H9 (cell line): ENCODE results near the gene ADAT3. TPM values are rescaled to one million over a fixed set of nuclear protein-coding genes. Genes with fewer than 3 reads are reported as not detected.
A peak's percentile ranks its signal among the peaks of the same experiment; 100 is the strongest.

ENCODE experiments used
- DNase-seq: peaks from one replicate; pipeline ENCODE4 v3.0.0-alpha.2; 2017
- H2AFZ ChIP-seq: one replicate; pipeline ENCODE4 v1.6.1; 2013; ENCODE audit warnings: mild to moderate bottlenecking, low read length, control low read depth, moderate library complexity
- H2AK5ac ChIP-seq: 2 replicates; pipeline ENCODE4 v1.6.1; 2013; ENCODE audit warnings: low read length, control low read depth, mixed read lengths; ENCODE audit not compliant: insufficient read length
- H2BK120ac ChIP-seq: one replicate; pipeline ENCODE4 v1.6.1; 2013; ENCODE audit warnings: low read depth, mild to moderate bottlenecking, low read length, control low read depth, inconsistent platforms; ENCODE audit not compliant: poor library complexity, severe bottlenecking
- H2BK12ac ChIP-seq: 2 replicates; pipeline ENCODE4 v1.6.1; 2013; ENCODE audit warnings: low read length, control low read depth, mixed read lengths, low read depth; ENCODE audit not compliant: insufficient read length
- H2BK15ac ChIP-seq: 2 replicates; pipeline ENCODE4 v1.6.1; 2013; ENCODE audit warnings: low read depth, low read length, control low read depth
- H2BK20ac ChIP-seq: one replicate; pipeline ENCODE4 v1.6.1; 2013; ENCODE audit warnings: low read depth, mild to moderate bottlenecking, low read length, control low read depth, inconsistent platforms; ENCODE audit not compliant: poor library complexity, severe bottlenecking
- H2BK5ac ChIP-seq: 2 replicates; pipeline ENCODE4 v1.6.1; 2013; ENCODE audit warnings: low read length, control low read depth, mixed read lengths; ENCODE audit not compliant: insufficient read length
- H3K14ac ChIP-seq: 2 replicates; pipeline ENCODE4 v1.6.1; 2013; ENCODE audit warnings: low read length, control low read depth; ENCODE audit not compliant: insufficient read depth
- H3K18ac ChIP-seq: 2 replicates; pipeline ENCODE4 v1.6.1; 2013; ENCODE audit warnings: low read depth, mild to moderate bottlenecking, mixed read lengths, low read length, control low read depth; ENCODE audit not compliant: insufficient read length
- H3K23ac ChIP-seq: 2 replicates; pipeline ENCODE4 v1.6.1; 2013; ENCODE audit warnings: low read length, control low read depth, mixed read lengths, low read depth; ENCODE audit not compliant: insufficient read length
- H3K23me2 ChIP-seq: 2 replicates; pipeline ENCODE4 v1.6.1; 2013; ENCODE audit warnings: low read depth, mild to moderate bottlenecking, mixed read lengths, low read length, control low read depth; ENCODE audit not compliant: insufficient read length, poor library complexity, severe bottlenecking
- H3K27ac ChIP-seq: 2 replicates; pipeline ENCODE4 v1.5.1; 2013; ENCODE audit warnings: low read length, control low read depth, mixed read lengths, low read depth; ENCODE audit not compliant: insufficient read length
- H3K27me3 ChIP-seq: 2 replicates; pipeline ENCODE4 v1.6.1; 2013; ENCODE audit warnings: low read length, control low read depth, inconsistent platforms; ENCODE audit not compliant: insufficient read depth
- H3K4ac ChIP-seq: 2 replicates; pipeline ENCODE4 v1.6.1; 2013; ENCODE audit warnings: low read depth, mild to moderate bottlenecking, control low read depth, inconsistent platforms, low read length, moderate library complexity
- H3K4me1 ChIP-seq: 2 replicates; pipeline ENCODE4 v1.6.1; 2013; ENCODE audit warnings: low read length, control low read depth, inconsistent platforms; ENCODE audit not compliant: insufficient read depth
- H3K4me2 ChIP-seq: 2 replicates; pipeline ENCODE4 v1.6.1; 2013; ENCODE audit warnings: low read length, control low read depth, mixed read lengths; ENCODE audit not compliant: insufficient read length, insufficient read depth
- H3K56ac ChIP-seq: 2 replicates; pipeline ENCODE4 v1.6.1; 2013; ENCODE audit warnings: low read depth, mild to moderate bottlenecking, mixed read lengths, low read length, control low read depth; ENCODE audit not compliant: insufficient read length
- H3K79me1 ChIP-seq: 2 replicates; pipeline ENCODE4 v1.6.1; 2013; ENCODE audit warnings: low read depth, mild to moderate bottlenecking, moderate library complexity, low read length, control low read depth, inconsistent platforms; ENCODE audit not compliant: insufficient read depth, poor library complexity, severe bottlenecking
- H3K79me2 ChIP-seq: 2 replicates; pipeline ENCODE4 v1.6.1; 2013; ENCODE audit warnings: low read length, control low read depth, inconsistent platforms; ENCODE audit not compliant: insufficient read depth
- H3K9ac ChIP-seq: 2 replicates; pipeline ENCODE4 v1.6.1; 2013; ENCODE audit warnings: low read length, control low read depth, mixed read lengths; ENCODE audit not compliant: insufficient read length; ENCODE audit errors: extremely low read depth
- H3K9me3 ChIP-seq: one replicate; pipeline ENCODE4 v1.6.1; 2013; ENCODE audit warnings: low read depth, low read length, inconsistent platforms; ENCODE audit not compliant: control insufficient read depth
- H3T11ph ChIP-seq: one replicate; pipeline ENCODE4 v1.6.1; 2013; ENCODE audit warnings: mild to moderate bottlenecking, low read length, control low read depth, inconsistent platforms
- H4K20me1 ChIP-seq: one replicate; pipeline ENCODE4 v1.6.1; 2013; ENCODE audit not compliant: control insufficient read depth, insufficient read length, insufficient read depth
- H4K5ac ChIP-seq: 2 replicates; pipeline ENCODE4 v1.6.1; 2013; ENCODE audit warnings: low read depth, mild to moderate bottlenecking, mixed read lengths, low read length, control low read depth; ENCODE audit not compliant: insufficient read length
- H4K8ac ChIP-seq: replicated peaks from 2 replicates; pipeline ENCODE4 v1.6.1; 2013; ENCODE audit warnings: low read length, control low read depth, mixed read lengths, low read depth; ENCODE audit not compliant: insufficient read length
- H4K91ac ChIP-seq: 2 replicates; pipeline ENCODE4 v1.6.1; 2013; ENCODE audit warnings: low read depth, mild to moderate bottlenecking, moderate library complexity, mixed read lengths, low read length, control low read depth; ENCODE audit not compliant: insufficient read length
- H3K27ac Mint-ChIP-seq, 3 experiments: 2 replicates in 2 of 3; 3 replicates in 1 of 3; pipeline ENCODE4 v1.8.0; 2020 to 2021; ENCODE audit warnings: mixed read lengths in 3 of 3, mild to moderate bottlenecking in 1 of 3, moderate library complexity in 1 of 3
- H3K27me3 Mint-ChIP-seq: 2 replicates; pipeline ENCODE4 v1.8.0; 2021; ENCODE audit warnings: low read depth, mild to moderate bottlenecking, moderate library complexity, mixed read lengths
- H3K36me3 Mint-ChIP-seq, 3 experiments: 2 replicates in 2 of 3; 3 replicates in 1 of 3; pipeline ENCODE4 v1.8.0; 2020 to 2021; ENCODE audit warnings: low read depth in 3 of 3, mixed read lengths in 3 of 3; ENCODE audit not compliant: insufficient read depth in 1 of 3
- H3K4me1 Mint-ChIP-seq, 2 experiments: 2 replicates each; pipeline ENCODE4 v1.8.0; 2020; ENCODE audit warnings: mixed read lengths in 2 of 2
- H3K4me3 Mint-ChIP-seq, 2 experiments: 2 replicates in 1 of 2; 3 replicates in 1 of 2; pipeline ENCODE4 v1.8.0; 2020 to 2021; ENCODE audit warnings: mild to moderate bottlenecking in 2 of 2, mixed read lengths in 2 of 2, moderate library complexity in 1 of 2
- H3K9me3 Mint-ChIP-seq, 2 experiments: 2 replicates in 1 of 2; 3 replicates in 1 of 2; pipeline ENCODE4 v1.8.0; 2020; ENCODE audit warnings: mild to moderate bottlenecking in 2 of 2, mixed read lengths in 2 of 2, moderate library complexity in 1 of 2
- CTCF ChIP-seq: fragments of 200-600 bp; sonication (generic); conservative IDR thresholded peaks from 3 replicates; pipeline ENCODE4 v1.8.0; 2021; ENCODE audit warnings: antibody characterized with exemption, mild to moderate bottlenecking
- whole genome bisulfite sequencing: extraction: QIAGEN DNeasy Blood & Tissue Kit; methylation state at CpG from one replicate; pipeline ENCODE4 v1.1.7; 2013; ENCODE audit warnings: missing lambda C conversion rate, low lambda C conversion rate, mixed read lengths; ENCODE audit not compliant: insufficient read length; ENCODE audit errors: extremely low coverage; 5-methylcytosine and 5-hydroxymethylcytosine counted together
- total RNA-seq: library from RNA; stranded (reverse); gene quantifications from 2 replicates; pipeline ENCODE4 v1.2.1, GENCODE V29; 2021

ADAT3 gene
- total RNA-seq, 1 experiment from 2014 or later = 12.2 TPM

- no peak overlapping the region for H4K8ac ChIP-seq
- H3K4me3 Mint-ChIP-seq = no peak overlapping the region
- peaks cover 8 to 9% of the 10 kb centered on the region in 2 experiments for H3K4me1 Mint-ChIP-seq
- H2BK20ac ChIP-seq = no peak overlapping the region
- H3K14ac ChIP-seq = no peak overlapping the region
- H3K27me3 ChIP-seq = no peaks in the 10 kb centered on the region
- H3K4me1 ChIP-seq = no peaks in the 10 kb centered on the region
- peak overlapping the region; percentile 24; the same call in 1 of the 2 replicates for H2BK15ac ChIP-seq
- H2BK120ac ChIP-seq = peak overlapping the region; percentile 28
- H4K20me1 ChIP-seq = no peaks in the 10 kb centered on the region
- no peaks in the 10 kb centered on the region; a peak in 2 of 5 replicates for H3K9me3 Mint-ChIP-seq
- no peaks in the 10 kb centered on the region for H3K79me1 ChIP-seq
- H3K27me3 Mint-ChIP-seq = peaks cover 14% of the 10 kb centered on the region
- no peak overlapping the region for H4K5ac ChIP-seq
- H3K4me2 ChIP-seq = no peak overlapping the region
- no peak overlapping the region for H3K56ac ChIP-seq
- H2BK5ac ChIP-seq = no peak overlapping the region
- H3K79me2 ChIP-seq = no peaks in the 10 kb centered on the region
- no peak overlapping the region for H4K91ac ChIP-seq
- H3K4ac ChIP-seq = no peak overlapping the region
- WGBS = no CpG with 5 or more reads among the region's 13 CpGs
- H3K36me3 Mint-ChIP-seq = no peaks in the 10 kb centered on the region; a peak in 1 of 7 replicates
- H3K9ac ChIP-seq = no peak overlapping the region
- no peaks in the 10 kb centered on the region for H3K9me3 ChIP-seq
- no peak overlapping the region for H2AFZ ChIP-seq
- H2BK12ac ChIP-seq = no peak overlapping the region
- H3K27ac Mint-ChIP-seq = no peak overlapping the region
- no peaks in the 10 kb centered on the region for H3K23me2 ChIP-seq
- no peak overlapping the region for H3K23ac ChIP-seq
- H3K27ac ChIP-seq = no peak overlapping the region
- H2AK5ac ChIP-seq = no peak overlapping the region
- DNase-seq = no peak
- H3T11ph ChIP-seq = no peak overlapping the region
- no peak for TF ChIP-seq CTCF
- H3K18ac ChIP-seq = no peak overlapping the region
These were observed 8.7 kb upstream of the ADAT3 start for GRCh38 chr19:1896508-1896907.
